ENCODE measurements around the gene CYTH2.

DNA sequence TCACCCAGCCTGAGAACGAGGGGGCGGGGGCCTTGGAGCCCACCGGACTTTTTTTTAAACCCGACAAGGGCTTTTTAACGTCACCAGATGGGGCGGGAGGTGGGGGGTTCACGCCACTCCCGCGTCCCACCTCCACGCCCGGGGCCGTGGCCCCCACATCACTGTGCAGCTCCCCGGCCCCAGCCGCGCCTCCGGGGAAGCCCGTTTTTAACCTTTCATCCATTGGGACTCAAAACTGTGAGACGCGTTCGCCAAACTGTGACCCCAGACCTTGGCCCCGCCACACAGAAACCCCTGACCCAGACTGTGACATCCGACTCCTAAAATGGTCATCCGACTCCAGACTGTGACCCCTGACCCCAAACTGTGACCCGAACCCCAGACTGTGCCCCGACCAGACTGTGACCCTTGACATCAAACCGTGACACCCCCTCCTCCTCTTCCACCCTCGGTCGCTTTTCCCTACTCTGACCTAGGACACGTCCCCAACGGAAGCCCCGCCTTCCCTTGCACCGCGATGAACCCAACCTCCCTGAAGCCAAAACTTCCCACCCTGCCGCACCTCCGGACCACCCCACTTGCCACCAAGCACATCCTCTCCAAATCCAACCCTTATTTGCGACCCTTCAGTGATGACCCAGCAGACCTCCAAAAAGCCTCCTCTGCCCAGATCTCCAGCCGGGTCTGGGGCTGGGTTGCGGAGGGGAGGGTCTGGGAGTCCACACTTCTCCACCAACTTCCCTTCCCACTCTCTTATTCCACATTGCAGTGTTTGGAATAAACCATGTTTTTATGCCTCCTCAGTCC is 24.8 kb upstream of the CYTH2 start:
- no peak for TF ChIP-seq POLR2AphosphoS5 (IDR thresholded peaks at IDR 0.05; ENCODE audit: low read depth)
- TF ChIP-seq, protein P1, sequence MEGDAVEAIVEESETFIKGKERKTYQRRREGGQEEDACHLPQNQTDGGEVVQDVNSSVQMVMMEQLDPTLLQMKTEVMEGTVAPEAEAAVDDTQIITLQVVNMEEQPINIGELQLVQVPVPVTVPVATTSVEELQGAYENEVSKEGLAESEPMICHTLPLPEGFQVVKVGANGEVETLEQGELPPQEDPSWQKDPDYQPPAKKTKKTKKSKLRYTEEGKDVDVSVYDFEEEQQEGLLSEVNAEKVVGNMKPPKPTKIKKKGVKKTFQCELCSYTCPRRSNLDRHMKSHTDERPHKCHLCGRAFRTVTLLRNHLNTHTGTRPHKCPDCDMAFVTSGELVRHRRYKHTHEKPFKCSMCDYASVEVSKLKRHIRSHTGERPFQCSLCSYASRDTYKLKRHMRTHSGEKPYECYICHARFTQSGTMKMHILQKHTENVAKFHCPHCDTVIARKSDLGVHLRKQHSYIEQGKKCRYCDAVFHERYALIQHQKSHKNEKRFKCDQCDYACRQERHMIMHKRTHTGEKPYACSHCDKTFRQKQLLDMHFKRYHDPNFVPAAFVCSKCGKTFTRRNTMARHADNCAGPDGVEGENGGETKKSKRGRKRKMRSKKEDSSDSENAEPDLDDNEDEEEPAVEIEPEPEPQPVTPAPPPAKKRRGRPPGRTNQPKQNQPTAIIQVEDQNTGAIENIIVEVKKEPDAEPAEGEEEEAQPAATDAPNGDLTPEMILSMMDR (IDR thresholded peaks at IDR 0.05; ENCODE audit: insufficient read depth, low read length) = no peak
